PC-9 (cell line): ENCODE measurements around the gene LATS2.

Experiments used
- CTCF ChIP-seq: fragments of 200-600 bp; sonication (generic); conservative IDR thresholded peaks from 2 replicates; pipeline ENCODE4 v1.6.1; 2017; ENCODE audit warnings: mixed run types, antibody characterized with exemption, mild to moderate bottlenecking, moderate library complexity
- EZH2 ChIP-seq: fragments of 200-600 bp; sonication (generic); IDR thresholded peaks from 2 replicates; pipeline ENCODE4 v1.8.0; 2017; ENCODE audit warnings: antibody characterized with exemption, low read depth

GRCh38 chr13:21053231-21053630 lies 8.2 kb downstream of the LATS2 start:
- TF ChIP-seq CTCF: no peak
- TF ChIP-seq EZH2: no peak
